ENCODE data around the gene IFNA16.
"Not testable (repeated sequence)": the region's sequence is repeated elsewhere in the genome, so short reads cannot be mapped to it uniquely, and the experiment has no call there.

IFNA16 gene

DNA sequence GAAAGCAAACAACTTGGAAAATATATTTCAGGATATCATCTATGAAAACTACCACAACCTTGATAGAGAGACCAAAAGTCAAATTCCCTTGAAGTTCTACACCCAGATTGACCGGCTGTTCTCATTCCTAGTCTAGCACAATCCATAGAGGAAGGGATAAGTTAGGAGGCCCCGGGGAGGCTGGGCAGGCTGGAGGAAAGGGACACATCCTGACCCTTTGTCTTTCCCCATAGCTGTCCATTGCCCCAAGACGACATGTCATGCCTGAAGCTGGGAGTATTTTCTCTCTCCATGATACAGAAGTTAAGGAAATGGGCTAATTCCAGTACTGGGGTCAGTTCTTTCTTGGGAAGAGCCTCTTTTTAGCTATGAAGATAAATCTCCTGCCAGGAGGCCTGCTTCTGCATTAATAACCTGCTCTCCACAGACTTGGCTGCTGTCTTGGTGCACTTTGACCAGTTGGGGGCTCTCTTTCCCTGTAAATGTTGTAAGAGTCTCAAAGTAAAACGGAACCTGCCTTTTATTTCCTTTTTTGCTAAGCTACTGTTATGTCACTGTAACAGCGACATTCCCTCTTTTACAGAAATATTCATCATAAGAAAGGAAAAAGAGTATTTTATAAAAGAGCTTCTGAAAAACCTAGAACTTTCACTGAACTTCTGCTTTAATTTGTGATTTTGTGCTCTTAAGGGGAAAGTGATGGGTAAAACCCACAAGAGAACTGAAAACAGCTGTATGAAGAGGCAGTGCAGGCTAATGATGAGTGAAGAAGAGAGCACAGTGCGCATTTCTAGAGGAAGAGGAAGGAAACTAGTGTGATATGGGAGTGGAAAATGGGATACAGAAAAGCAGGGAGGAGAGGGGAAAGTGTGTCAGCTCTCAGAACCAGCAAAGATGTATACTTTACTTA lies 22.0 kb downstream of the IFNA16 start:
- DNase-seq (ENCODE audit: low read depth in 3 of 3) = peak in 1 of 3 experiments; percentile 2

DNA sequence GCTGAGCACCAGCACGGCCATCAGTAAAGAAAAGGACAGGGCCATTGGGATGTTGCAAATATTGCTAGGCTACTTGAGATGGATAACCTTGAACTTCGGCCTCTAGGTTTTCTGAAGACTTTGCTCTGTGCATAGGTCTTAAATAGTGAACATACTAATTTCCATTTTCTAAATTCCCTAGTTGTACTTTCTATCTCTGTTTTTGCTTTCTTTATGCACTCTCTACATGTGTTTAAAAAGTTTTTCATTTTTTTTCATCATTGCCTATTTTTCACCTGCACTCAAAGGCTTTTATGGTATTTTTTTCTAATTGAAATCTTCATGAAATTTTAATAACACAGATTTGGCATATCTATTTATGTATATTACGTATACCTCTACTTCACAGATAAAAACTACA lies 29.6 kb downstream of the IFNA16 start, which contains the start of gene IFNA4:
Gene IFNA4, minus strand, starts transcription at position 101 of the 400 bp plus-strand sequence. Its CDS starts 56 bp downstream, at position 45.
- not testable (repeated sequence) for DNase-seq (ENCODE audit: low read depth in 3 of 3)

DNA sequence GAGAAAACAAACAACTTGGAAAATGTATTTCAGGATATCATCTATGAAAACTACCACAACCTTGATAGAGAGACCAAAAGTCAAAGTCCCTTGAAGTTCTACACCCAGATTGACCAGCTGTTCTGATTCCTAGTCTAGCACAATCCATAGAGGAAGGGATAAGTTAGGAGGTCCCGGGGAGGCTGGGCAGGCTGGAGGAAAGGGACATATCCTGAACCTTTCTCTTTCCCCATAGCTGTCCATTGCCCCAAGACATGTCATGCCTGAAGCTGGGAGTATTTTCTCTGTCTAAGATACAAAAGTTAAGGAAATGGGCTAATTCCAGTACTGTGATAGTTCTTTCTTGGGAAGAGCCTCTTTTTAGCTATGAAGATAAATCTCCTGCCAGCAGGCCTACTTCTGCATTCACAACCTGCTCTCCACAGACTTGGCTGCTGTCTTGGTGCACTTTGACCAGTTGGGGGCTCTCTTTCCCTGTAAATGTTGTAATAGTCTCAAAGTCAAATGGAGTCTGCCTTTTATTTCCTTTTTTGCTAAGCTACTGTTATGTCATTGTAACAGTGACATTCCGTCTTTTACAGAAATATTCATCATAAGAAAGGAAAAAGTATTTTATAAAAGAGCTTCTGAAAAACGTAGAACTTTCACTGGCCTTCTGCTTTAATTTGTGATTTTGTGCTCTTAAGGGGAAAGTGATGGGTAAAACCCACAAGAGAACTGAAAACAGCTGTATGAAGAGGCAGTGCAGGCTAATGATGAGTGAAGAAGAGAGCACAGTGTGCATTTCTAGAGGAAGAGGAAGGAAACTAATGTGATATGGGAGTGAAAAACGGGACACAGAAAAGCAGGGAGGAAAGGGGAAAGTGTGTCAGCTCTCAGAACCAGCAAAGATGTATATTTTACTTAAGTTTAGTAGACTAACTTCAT lies 34.0 kb downstream of the IFNA16 start:
- DNase-seq (ENCODE audit: low read depth in 3 of 3) = not testable (repeated sequence)

DNA sequence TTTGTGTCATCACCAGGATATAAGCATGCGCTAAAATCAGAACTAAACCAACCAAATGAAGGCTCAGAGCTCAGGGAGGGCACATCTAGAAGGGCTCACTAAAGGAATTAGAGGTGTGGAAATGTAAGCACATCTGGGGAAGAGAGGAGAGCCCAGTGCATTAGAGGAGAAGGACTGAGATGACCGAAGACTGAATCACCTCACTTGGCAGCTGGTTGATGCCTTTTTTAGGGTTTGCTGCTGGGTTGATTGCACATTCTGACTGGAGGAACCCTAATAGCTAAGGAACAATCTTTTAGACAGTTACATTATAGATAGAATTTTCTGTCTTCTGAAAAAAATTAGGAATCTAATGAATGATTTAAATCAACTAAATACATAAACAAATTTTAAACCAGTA lies 42.4 kb downstream of the IFNA16 start:
- DNase-seq (ENCODE audit: low read depth in 3 of 3) = no peak

DNA sequence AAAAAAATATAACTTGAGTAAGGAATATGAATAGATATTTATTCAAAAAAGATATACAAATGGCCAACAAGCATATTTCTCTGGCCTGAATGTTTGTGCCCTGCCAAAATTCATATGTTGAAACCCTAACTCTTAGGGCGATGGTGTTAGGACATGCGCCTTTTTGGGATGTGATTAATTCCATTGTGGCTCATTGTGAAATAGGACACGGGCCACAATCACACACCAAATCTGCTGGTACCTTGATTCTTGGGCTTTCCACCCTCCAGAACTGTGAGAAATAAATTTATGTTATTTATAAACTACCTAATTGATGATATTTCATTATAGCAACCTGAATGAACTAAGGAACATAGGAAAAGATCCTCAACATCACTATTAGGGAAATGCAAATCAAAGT lies 45.0 kb downstream of the IFNA16 start:
- no peak for DNase-seq (ENCODE audit: low read depth in 3 of 3)

DNA sequence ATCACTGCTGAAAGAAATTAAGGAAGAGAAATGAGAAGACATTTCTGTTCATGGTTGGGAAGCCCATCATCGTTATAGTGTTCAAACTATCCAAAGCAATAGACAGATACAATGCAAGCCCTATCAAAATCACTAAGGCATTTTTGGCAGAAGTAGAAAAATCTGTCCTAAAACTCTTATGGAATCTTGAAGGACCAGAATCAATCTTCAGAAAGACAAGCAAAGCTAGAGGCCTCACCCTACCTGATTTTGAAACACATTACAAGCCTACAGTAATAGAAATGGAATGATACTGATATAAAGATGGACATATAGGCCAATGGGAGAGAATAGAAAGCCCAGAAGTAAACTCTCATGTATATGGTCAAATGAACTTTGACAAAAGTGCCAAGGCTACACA lies 45.8 kb downstream of the IFNA16 start:
- no peak for DNase-seq (ENCODE audit: low read depth in 3 of 3)

DNA sequence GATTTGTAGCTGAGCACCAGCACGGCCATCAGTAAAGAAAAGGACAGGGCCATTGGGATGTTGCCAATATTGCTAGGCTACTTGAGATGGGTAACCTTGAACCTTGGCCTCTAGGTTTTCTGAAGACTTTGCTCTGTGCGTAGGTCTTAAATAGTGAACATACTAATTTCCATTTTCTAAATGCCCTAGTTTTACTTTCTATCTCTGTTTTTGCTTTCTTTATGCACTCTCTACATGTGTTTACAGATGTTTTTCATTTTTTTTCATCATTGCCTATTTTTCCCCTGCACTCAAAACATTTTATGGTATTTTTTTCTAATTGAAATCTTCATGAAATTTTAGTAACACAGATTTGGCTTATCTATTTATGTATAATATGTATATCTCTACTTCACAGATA lies 50.6 kb downstream of the IFNA16 start, which contains the start of gene IFNA21:
Gene IFNA21, minus strand, starts transcription at position 101 of the 400 bp plus-strand sequence. Its CDS starts 48 bp downstream, at position 53.
- not testable (repeated sequence) for DNase-seq (ENCODE audit: low read depth in 3 of 3)

All from stimulated activated CD4-positive, alpha-beta T cell treated with anti-CD3 and anti-CD28 coated beads, TNF-alpha, amount 100 ng/mL, for 4 hours (primary cell).